Astrocyte (in vitro differentiated cells and primary cell): ENCODE results near the gene SHC3. TPM values are rescaled to one million over a fixed set of nuclear protein-coding genes. Genes with fewer than 3 reads are reported as not detected.
A peak's percentile ranks its signal among the peaks of the same experiment; 100 is the strongest.

ENCODE experiments used
- DNase-seq: peaks from one replicate; pipeline ENCODE4 v3.0.0-alpha.2; 2010; ENCODE audit warnings: low read depth
- FAIRE-seq: peaks from 2 replicates; lab custom pipeline; 2011; peaks lifted over from hg19 to GRCh38; lab: Jason Lieb, UNC
- H2AFZ ChIP-seq: 2 replicates; pipeline ENCODE4 v1.6.0; 2012; ENCODE audit warnings: low read depth, low read length, inconsistent platforms
- H3K27ac ChIP-seq: 2 replicates; pipeline ENCODE4 v1.5.1; 2011; ENCODE audit warnings: low read depth, low read length, inconsistent platforms
- H3K27me3 ChIP-seq: 2 replicates; pipeline ENCODE4 v1.6.0; 2011; ENCODE audit warnings: low read length, inconsistent platforms; ENCODE audit not compliant: insufficient read depth
- H3K36me3 ChIP-seq: 2 replicates; pipeline ENCODE4 v1.5.1; 2011; ENCODE audit warnings: low read length, inconsistent platforms; ENCODE audit not compliant: insufficient read depth
- H3K4me1 ChIP-seq: 2 replicates; pipeline ENCODE4 v1.5.1; 2011; ENCODE audit warnings: low read length, inconsistent platforms; ENCODE audit not compliant: insufficient read depth
- H3K4me2 ChIP-seq: 2 replicates; pipeline ENCODE4 v1.6.0; 2012; ENCODE audit warnings: low read length, inconsistent platforms
- H3K4me3 ChIP-seq: 2 replicates; pipeline ENCODE4 v1.5.1; 2011; ENCODE audit warnings: low read depth, mild to moderate bottlenecking, low read length, inconsistent platforms; ENCODE audit not compliant: insufficient read depth
- H3K79me2 ChIP-seq: 2 replicates; pipeline ENCODE4 v1.6.0; 2012; ENCODE audit warnings: mild to moderate bottlenecking, low read length, inconsistent platforms; ENCODE audit not compliant: insufficient read depth
- H3K9ac ChIP-seq: 2 replicates; pipeline ENCODE4 v1.6.0; 2012; ENCODE audit warnings: mild to moderate bottlenecking, low read length, inconsistent platforms
- H3K9me3 ChIP-seq: 2 replicates; pipeline ENCODE4 v1.5.1; 2012; ENCODE audit warnings: low read depth, mild to moderate bottlenecking, low read length, inconsistent platforms; ENCODE audit not compliant: insufficient read depth
- H4K20me1 ChIP-seq: 2 replicates; pipeline ENCODE4 v1.6.0; 2012; ENCODE audit warnings: low read length, inconsistent platforms; ENCODE audit not compliant: insufficient read depth
- H3K27ac Mint-ChIP-seq: one replicate; pipeline ENCODE4 v1.8.0; 2021; ENCODE audit warnings: mild to moderate bottlenecking, mixed read lengths; ENCODE audit not compliant: unreplicated experiment
- H3K27me3 Mint-ChIP-seq: one replicate; pipeline ENCODE4 v1.8.0; 2021; ENCODE audit warnings: low read depth, mixed read lengths; ENCODE audit not compliant: unreplicated experiment
- H3K36me3 Mint-ChIP-seq: one replicate; pipeline ENCODE4 v1.8.0; 2021; ENCODE audit warnings: low read depth, mixed read lengths; ENCODE audit not compliant: unreplicated experiment
- H3K4me1 Mint-ChIP-seq: one replicate; pipeline ENCODE4 v1.8.0; 2021; ENCODE audit warnings: low read depth, mixed read lengths; ENCODE audit not compliant: unreplicated experiment
- H3K4me3 Mint-ChIP-seq: one replicate; pipeline ENCODE4 v1.8.0; 2021; ENCODE audit warnings: mild to moderate bottlenecking, moderate library complexity, mixed read lengths; ENCODE audit not compliant: unreplicated experiment
- H3K9me3 Mint-ChIP-seq: one replicate; pipeline ENCODE4 v1.8.0; 2021; ENCODE audit warnings: mild to moderate bottlenecking, mixed read lengths; ENCODE audit not compliant: unreplicated experiment
- EZH2 ChIP-seq: IDR thresholded peaks from 2 replicates; pipeline ENCODE4 v1.6.1; 2012; ENCODE audit warnings: mild to moderate bottlenecking, low read length, inconsistent platforms; ENCODE audit not compliant: insufficient read depth
- total RNA-seq: library from RNA; stranded (reverse); gene quantifications from 2 replicates; pipeline ENCODE4 v1.2.1, GENCODE V29; 2021
- TF ChIP-seq, protein P1 (sequence below): IDR thresholded peaks from 2 replicates; pipeline ENCODE4 v1.5.1; 2011; ENCODE audit warnings: low read depth, mild to moderate bottlenecking, inconsistent platforms, low read length, moderate library complexity; ENCODE audit not compliant: insufficient read depth

SHC3 gene
- total RNA-seq, 1 donor from 2014 or later = 4.6 TPM

DNA sequence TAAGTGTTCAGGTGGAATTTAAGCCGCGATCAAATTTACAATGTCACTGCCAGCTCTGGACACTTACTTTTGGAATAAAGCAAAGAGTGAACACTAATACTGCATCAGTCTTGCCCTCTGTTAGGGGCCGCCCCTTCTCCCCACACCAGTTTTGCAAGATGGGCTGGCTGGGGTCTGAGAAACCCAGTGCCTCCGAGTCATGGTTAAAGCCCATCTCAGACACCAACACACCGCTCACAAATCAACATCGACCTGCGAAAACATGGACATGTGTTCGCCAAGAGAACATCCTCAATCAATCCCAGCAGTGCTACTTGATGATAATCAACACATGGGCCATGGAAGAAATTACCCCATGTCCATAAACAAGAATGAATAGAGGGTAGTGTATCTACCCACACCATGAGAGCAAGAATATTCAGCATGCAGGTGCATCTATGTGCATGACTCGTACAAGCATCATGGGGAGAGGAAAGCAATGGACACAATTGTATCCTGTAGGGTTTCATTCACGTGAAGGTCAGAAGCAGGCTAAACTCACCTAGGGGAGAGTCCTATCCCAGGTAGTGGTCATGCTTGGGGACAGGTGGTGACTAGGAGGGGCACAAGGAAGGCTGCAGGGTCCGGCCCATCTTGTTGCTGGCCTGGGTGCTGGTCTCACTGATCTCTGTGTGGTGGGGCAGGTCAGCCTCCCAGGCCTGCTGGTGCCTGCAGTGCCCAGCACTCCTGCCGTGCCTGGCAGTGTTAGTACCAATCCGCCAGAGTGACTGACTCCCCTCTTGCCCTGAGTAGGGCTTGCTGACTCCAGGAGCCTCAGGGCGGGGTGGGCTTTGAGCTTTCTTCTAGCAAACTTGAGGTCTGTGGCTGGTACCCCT, 182.3 kb downstream of the SHC3 start:
- peaks cover 67% of the 10 kb centered on the region for H3K79me2 ChIP-seq
- DNase-seq (no peak), FAIRE-seq (no peak)
- no peak overlapping the region for H3K9ac ChIP-seq
- no peaks in the 10 kb centered on the region for H3K9me3 ChIP-seq
- no peak overlapping the region for H3K4me3 Mint-ChIP-seq
- H3K36me3 Mint-ChIP-seq = peaks cover 10% of the 10 kb centered on the region
- peaks cover 20% of the 10 kb centered on the region for H3K36me3 ChIP-seq
- no peak overlapping the region for H2AFZ ChIP-seq
- no peak overlapping the region for H3K4me3 ChIP-seq
- peaks cover 36% of the 10 kb centered on the region for H3K4me1 ChIP-seq
- H3K4me1 Mint-ChIP-seq = peaks cover 30% of the 10 kb centered on the region
- H3K27me3 ChIP-seq = no peaks in the 10 kb centered on the region
- H3K4me2 ChIP-seq = no peak overlapping the region
- H4K20me1 ChIP-seq = peaks cover 64% of the 10 kb centered on the region
- H3K27me3 Mint-ChIP-seq = peaks cover 2% of the 10 kb centered on the region
- no peaks in the 10 kb centered on the region for H3K9me3 Mint-ChIP-seq
- TF ChIP-seq, protein P1, sequence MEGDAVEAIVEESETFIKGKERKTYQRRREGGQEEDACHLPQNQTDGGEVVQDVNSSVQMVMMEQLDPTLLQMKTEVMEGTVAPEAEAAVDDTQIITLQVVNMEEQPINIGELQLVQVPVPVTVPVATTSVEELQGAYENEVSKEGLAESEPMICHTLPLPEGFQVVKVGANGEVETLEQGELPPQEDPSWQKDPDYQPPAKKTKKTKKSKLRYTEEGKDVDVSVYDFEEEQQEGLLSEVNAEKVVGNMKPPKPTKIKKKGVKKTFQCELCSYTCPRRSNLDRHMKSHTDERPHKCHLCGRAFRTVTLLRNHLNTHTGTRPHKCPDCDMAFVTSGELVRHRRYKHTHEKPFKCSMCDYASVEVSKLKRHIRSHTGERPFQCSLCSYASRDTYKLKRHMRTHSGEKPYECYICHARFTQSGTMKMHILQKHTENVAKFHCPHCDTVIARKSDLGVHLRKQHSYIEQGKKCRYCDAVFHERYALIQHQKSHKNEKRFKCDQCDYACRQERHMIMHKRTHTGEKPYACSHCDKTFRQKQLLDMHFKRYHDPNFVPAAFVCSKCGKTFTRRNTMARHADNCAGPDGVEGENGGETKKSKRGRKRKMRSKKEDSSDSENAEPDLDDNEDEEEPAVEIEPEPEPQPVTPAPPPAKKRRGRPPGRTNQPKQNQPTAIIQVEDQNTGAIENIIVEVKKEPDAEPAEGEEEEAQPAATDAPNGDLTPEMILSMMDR = no peak
- TF ChIP-seq EZH2 = no peak
- H3K27ac ChIP-seq = no peak overlapping the region
- H3K27ac Mint-ChIP-seq = no peak overlapping the region

GRCh38 chr9:88995627-88996026, 183.0 kb downstream of the SHC3 start:
- no peak for FAIRE-seq

More at GRCh38 chr9:88995627-88996026, 183.0 kb downstream of the SHC3 start:
- H3K9me3 Mint-ChIP-seq = no peaks in the 10 kb centered on the region
- Histone ChIP-seq H4K20me1 (peaks cover 61% of the 10 kb centered on the region), H3K9me3 (no peaks in the 10 kb centered on the region), H3K27me3 (no peaks in the 10 kb centered on the region), H3K4me2 (peak overlapping the region; percentile 96), H3K36me3 (peaks cover 20% of the 10 kb centered on the region), H2AFZ (no peak overlapping the region), H3K9ac (no peak overlapping the region), H3K27ac (no peak overlapping the region), H3K4me1 (peaks cover 34% of the 10 kb centered on the region), H3K79me2 (peaks cover 67% of the 10 kb centered on the region), H3K4me3 (no peak overlapping the region)
- no peak for DNase-seq
- no peak overlapping the region for H3K4me3 Mint-ChIP-seq
- no peak overlapping the region for H3K27ac Mint-ChIP-seq
- peaks cover 26% of the 10 kb centered on the region for H3K4me1 Mint-ChIP-seq
- TF ChIP-seq EZH2 = no peak
- TF ChIP-seq, protein P1 = no peak
- peaks cover 2% of the 10 kb centered on the region for H3K27me3 Mint-ChIP-seq
- peaks cover 10% of the 10 kb centered on the region for H3K36me3 Mint-ChIP-seq
